ENCODE measurements around the gene BLOC1S2.

DNA sequence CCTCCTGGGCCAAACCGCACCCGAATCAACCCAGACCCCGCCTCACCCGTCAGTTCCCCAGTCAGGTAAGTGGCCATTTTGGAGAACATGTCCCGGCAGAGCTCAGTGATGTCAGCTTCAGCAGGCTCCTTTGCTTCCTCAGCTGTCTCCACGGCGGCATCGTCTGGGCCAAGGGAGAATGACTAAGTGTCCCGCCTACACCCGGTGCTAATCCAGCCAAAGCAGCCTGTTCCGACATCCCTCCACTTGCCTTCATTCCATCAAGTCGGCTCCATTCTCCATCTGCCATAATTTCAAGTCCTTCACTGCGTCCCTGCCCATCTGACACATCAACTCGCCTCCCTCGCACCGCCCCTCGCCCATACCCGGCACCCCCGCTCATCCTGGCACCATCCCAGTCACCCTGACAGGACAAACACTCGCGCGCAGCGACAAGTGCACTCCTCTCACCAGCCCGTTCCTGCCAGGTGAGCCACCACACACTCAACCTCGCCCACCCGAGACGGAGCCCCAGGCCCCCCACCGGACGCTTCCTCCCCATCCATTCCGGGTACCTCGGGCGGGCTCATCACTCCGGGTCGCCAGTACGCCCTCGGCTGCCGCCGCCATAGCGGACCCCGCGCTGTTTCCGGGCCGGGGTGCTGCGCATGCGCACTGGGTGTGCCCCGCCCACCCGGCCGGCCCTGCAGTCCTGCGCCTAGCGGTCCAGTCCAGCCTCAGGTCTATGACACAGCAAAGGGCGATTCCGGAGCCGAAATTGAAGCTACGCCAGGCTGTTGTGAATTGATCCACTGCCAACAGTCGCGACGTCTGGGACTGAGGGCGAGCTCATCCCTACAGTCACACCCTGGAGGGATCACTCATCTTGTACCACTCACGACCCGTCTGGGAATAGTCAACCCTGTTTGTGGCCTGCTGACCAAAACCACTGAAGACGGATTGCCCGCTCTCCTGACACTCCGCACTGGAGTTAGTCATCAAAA lies at the start of gene BLOC1S2:
- TF ChIP-seq EZH2 (IDR thresholded peaks at IDR 0.05; ENCODE audit: borderline replicate concordance, insufficient read depth, low read length, poor library complexity, severe bottlenecking) (no peak), REST (IDR thresholded peaks at IDR 0.05; ENCODE audit: borderline replicate concordance) (peak; percentile 93), POLR2AphosphoS5 (IDR thresholded peaks at IDR 0.05) (peak; percentile 95), RAD21 (conservative IDR thresholded peaks at IDR 0.05) (no peak), EP300 (conservative IDR thresholded peaks at IDR 0.05; ENCODE audit: poor library complexity, severe bottlenecking) (peak; percentile 63), SMC3 (conservative IDR thresholded peaks at IDR 0.05; ENCODE audit: poor library complexity) (no peak), MXI1 (conservative IDR thresholded peaks at IDR 0.05; ENCODE audit: poor library complexity, severe bottlenecking) (peak; percentile 72)
- TF ChIP-seq, protein P1, sequence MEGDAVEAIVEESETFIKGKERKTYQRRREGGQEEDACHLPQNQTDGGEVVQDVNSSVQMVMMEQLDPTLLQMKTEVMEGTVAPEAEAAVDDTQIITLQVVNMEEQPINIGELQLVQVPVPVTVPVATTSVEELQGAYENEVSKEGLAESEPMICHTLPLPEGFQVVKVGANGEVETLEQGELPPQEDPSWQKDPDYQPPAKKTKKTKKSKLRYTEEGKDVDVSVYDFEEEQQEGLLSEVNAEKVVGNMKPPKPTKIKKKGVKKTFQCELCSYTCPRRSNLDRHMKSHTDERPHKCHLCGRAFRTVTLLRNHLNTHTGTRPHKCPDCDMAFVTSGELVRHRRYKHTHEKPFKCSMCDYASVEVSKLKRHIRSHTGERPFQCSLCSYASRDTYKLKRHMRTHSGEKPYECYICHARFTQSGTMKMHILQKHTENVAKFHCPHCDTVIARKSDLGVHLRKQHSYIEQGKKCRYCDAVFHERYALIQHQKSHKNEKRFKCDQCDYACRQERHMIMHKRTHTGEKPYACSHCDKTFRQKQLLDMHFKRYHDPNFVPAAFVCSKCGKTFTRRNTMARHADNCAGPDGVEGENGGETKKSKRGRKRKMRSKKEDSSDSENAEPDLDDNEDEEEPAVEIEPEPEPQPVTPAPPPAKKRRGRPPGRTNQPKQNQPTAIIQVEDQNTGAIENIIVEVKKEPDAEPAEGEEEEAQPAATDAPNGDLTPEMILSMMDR (IDR thresholded peaks at IDR 0.05; ENCODE audit: poor library complexity, severe bottlenecking) = no peak

Data from neural cell (in vitro differentiated cells).